ENCODE results near the gene TOM1L1.

- no peak for TF ChIP-seq CTCF (IDR thresholded peaks at IDR 0.05; ENCODE audit: low read depth, low read length, poor library complexity, severe bottlenecking)
- TF ChIP-seq EZH2phosphoT487 (IDR thresholded peaks at IDR 0.05; ENCODE audit: borderline replicate concordance, low read length) = no peak
Measured at GRCh38 chr17:54863176-54863575, 37.5 kb upstream of the TOM1L1 start.

All from DOHH2 (cell line).